Smooth muscle cell (in vitro differentiated cells): ENCODE measurements around the gene INSYN2B. TPM values are rescaled to one million over a fixed set of nuclear protein-coding genes. Genes with fewer than 3 reads are reported as not detected.

ENCODE experiments used
- DNase-seq: peaks from one replicate; lab custom pipeline; 2025; ENCODE audit not compliant: unreplicated experiment; lab: John Stamatoyannopoulos, UW
- H2AFZ ChIP-seq: fragments of 200-600 bp; sonication (generic); 2 replicates; pipeline ENCODE4 v1.6.0; 2016; ENCODE audit warnings: antibody characterized with exemption, low read depth, mild to moderate bottlenecking
- H3F3A ChIP-seq: fragments of 200-600 bp; sonication (generic); 2 replicates; pipeline ENCODE4 v1.6.0; 2017; ENCODE audit warnings: antibody characterized with exemption, low read depth
- H3K27ac ChIP-seq: fragments of 200-600 bp; sonication (generic); 2 replicates; pipeline ENCODE4 v1.5.1; 2016; ENCODE audit warnings: low read depth, mild to moderate bottlenecking
- H3K27me3 ChIP-seq: fragments of 200-600 bp; sonication (generic); 2 replicates; pipeline ENCODE4 v1.6.1; 2016; ENCODE audit warnings: low read depth, mild to moderate bottlenecking
- H3K36me3 ChIP-seq: fragments of 200-600 bp; sonication (generic); 2 replicates; pipeline ENCODE4 v1.5.1; 2016; ENCODE audit warnings: low read depth
- H3K4me1 ChIP-seq: fragments of 200-600 bp; sonication (generic); 2 replicates; pipeline ENCODE4 v1.5.1; 2016; ENCODE audit warnings: low read depth
- H3K4me2 ChIP-seq: fragments of 200-600 bp; sonication (generic); 2 replicates; pipeline ENCODE4 v1.6.0; 2016; ENCODE audit warnings: mild to moderate bottlenecking
- H3K4me3 ChIP-seq: fragments of 200-600 bp; sonication (generic); 2 replicates; pipeline ENCODE4 v1.5.1; 2016; ENCODE audit warnings: mild to moderate bottlenecking
- H3K79me2 ChIP-seq: fragments of 200-600 bp; sonication (generic); 2 replicates; pipeline ENCODE4 v1.6.0; 2016; ENCODE audit warnings: low read depth, mild to moderate bottlenecking
- H3K9ac ChIP-seq: fragments of 200-600 bp; sonication (generic); 2 replicates; pipeline ENCODE4 v1.6.0; 2016; ENCODE audit warnings: low read depth
- H3K9me3 ChIP-seq: fragments of 200-600 bp; sonication (generic); replicated peaks from 2 replicates; pipeline ENCODE4 v1.5.1; 2016; ENCODE audit warnings: low read depth
- H4K20me1 ChIP-seq: fragments of 200-600 bp; sonication (generic); 2 replicates; pipeline ENCODE4 v1.6.0; 2016; ENCODE audit warnings: low read depth
- WGBS: methylation state at CpG from one replicate; pipeline ENCODE4 v1.1.7; 2016; ENCODE audit warnings: low lambda C conversion rate; 5-methylcytosine and 5-hydroxymethylcytosine counted together
- polyA plus RNA-seq: library from polyadenylated mRNA; unstranded; fragments of >200 nt; fragmentation: Nextera tagmentation; extraction: Ambion mirVana; gene quantifications from 2 replicates; pipeline ENCODE4 v1.2.1, GENCODE V29; 2016
- total RNA-seq: library from RNA; depleted of rRNA; stranded (reverse); fragments of >200 nt; gene quantifications from 2 replicates; pipeline ENCODE4 v1.2.3, GENCODE V29; 2014
- TF ChIP-seq, protein P1 (sequence below): fragments of 200-600 bp; sonication (generic); IDR thresholded peaks from 2 replicates; pipeline ENCODE4 v1.5.1; 2017; ENCODE audit warnings: borderline replicate concordance, mild to moderate bottlenecking, antibody characterized with exemption; ENCODE audit not compliant: insufficient read depth, poor library complexity, severe bottlenecking

INSYN2B gene
- total and polyA plus RNA-seq, 2 experiments from 2014 or later, result 2.7 to 13.8 TPM

DNA sequence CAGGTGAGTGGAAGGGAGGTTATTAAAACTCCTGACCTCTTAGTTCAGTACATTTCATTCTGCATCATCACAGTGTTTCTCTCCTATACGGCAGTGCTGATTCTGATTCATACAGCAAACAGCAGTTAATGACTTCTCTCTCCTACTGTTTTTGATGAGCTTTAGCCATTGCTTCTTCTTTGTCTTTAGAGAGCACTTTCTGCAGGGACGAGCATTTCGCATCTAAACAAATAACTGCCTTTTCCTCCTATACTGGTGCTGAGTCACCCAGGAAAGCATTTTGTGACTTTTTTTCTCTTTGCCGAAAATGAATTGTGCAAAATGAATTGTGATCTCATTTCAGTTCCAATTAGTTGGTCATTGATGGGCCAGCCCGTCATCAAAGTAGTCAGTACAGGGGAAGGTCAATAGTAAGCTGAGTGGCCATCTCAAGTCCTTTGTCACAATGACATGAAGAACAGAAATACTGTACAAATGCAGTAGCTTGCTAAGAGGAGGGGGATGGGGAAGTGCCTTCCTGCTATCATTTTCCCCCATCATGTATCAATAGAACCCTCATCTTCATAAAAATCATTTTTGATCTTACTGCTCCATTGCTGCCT lies 98.5 kb downstream of the INSYN2B start:
- Histone ChIP-seq H3K9ac (no peak overlapping the region), H3K27ac (no peak overlapping the region), H3K4me2 (no peak overlapping the region), H3K36me3 (peaks cover 3% of the 10 kb centered on the region), H2AFZ (no peak overlapping the region), H3K4me3 (no peak overlapping the region), H3F3A (no peaks in the 10 kb centered on the region), H3K27me3 (no peaks in the 10 kb centered on the region), H3K79me2 (no peaks in the 10 kb centered on the region), H3K4me1 (peaks cover 3% of the 10 kb centered on the region), H3K9me3 (no peaks in the 10 kb centered on the region), H4K20me1 (no peaks in the 10 kb centered on the region)
- TF ChIP-seq, protein P1, sequence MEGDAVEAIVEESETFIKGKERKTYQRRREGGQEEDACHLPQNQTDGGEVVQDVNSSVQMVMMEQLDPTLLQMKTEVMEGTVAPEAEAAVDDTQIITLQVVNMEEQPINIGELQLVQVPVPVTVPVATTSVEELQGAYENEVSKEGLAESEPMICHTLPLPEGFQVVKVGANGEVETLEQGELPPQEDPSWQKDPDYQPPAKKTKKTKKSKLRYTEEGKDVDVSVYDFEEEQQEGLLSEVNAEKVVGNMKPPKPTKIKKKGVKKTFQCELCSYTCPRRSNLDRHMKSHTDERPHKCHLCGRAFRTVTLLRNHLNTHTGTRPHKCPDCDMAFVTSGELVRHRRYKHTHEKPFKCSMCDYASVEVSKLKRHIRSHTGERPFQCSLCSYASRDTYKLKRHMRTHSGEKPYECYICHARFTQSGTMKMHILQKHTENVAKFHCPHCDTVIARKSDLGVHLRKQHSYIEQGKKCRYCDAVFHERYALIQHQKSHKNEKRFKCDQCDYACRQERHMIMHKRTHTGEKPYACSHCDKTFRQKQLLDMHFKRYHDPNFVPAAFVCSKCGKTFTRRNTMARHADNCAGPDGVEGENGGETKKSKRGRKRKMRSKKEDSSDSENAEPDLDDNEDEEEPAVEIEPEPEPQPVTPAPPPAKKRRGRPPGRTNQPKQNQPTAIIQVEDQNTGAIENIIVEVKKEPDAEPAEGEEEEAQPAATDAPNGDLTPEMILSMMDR, result no peak
- WGBS, result 85% methylated on average over 5 of the region's 5 CpGs
- DNase-seq, result no peak

DNA sequence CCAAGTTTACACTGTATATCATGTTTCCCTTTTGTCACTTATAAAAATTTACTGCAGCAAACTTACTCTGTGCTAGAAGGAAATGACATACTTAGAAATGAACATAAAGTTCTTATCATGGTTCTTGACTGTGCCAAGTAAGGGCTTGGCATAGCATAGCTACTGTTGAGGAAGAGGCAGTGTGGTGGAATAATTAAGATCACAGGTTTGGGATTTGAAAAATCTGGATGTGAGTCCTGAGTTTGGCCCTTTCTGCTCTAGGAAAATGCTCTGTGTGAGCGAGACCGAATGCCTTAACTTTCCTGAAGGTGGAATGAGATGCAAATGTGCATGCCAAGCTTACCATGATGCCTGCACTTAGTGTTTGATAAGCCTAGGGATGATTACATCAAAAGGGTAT lies 99.5 kb downstream of the INSYN2B start:
- TF ChIP-seq, protein P1, result no peak
- H3K4me3 ChIP-seq, result no peak overlapping the region
- WGBS, result 93% methylated on average over 2 of the region's 2 CpGs

DNA sequence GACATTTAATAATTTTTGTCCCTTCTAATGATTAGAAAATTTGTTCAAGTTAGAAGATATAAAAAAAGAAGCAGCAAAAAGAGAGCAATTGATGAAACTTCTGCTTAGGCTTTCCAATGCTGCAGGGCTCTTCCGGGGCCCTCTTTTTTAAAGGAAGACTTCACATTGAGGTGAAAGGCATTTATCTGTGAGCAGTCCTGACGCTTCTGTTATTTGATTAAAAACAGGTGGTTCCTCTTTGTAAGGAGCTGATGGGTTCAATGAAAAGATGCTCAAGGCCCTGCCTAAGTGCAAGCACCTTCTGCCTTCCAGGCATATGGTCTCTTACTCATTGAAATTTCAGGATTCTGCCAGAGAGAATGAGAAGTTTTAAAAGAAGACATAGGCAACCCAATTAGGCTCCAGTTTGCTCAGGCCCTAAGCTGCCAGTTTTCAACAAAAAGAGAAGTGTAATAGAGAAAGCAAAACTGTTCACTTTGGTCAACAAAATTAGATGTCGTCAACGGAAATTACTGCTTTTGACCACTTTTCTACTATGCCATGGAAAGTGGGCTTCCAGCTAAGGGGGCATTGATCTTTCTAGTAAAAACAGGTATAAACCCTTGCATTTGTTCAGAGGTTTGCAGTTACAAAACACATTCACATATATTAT lies 100.2 kb downstream of the INSYN2B start:
- H2AFZ ChIP-seq, result no peak overlapping the region
- H3K4me1 ChIP-seq, result peaks cover 11% of the 10 kb centered on the region
- TF ChIP-seq, protein P1, result no peak
- 93% methylated on average over 4 of the region's 4 CpGs for WGBS
- H3K79me2 ChIP-seq, result no peaks in the 10 kb centered on the region
- no peaks in the 10 kb centered on the region for H3K9me3 ChIP-seq
- H3K4me2 ChIP-seq, result no peak overlapping the region
- H3K27me3 ChIP-seq, result no peaks in the 10 kb centered on the region
- H3K27ac ChIP-seq, result no peak overlapping the region
- H3F3A ChIP-seq, result no peaks in the 10 kb centered on the region
- H4K20me1 ChIP-seq, result no peaks in the 10 kb centered on the region
- DNase-seq, result no peak
- H3K36me3 ChIP-seq, result peaks cover 3% of the 10 kb centered on the region
- no peak overlapping the region for H3K4me3 ChIP-seq
- no peak overlapping the region for H3K9ac ChIP-seq

More for the DNA sequence above, 99.5 kb downstream of the INSYN2B start:
- no peak for DNase-seq
- no peak overlapping the region for H3K27ac ChIP-seq
- peaks cover 7% of the 10 kb centered on the region for H3K4me1 ChIP-seq
- no peaks in the 10 kb centered on the region for H3K9me3 ChIP-seq
- H3K9ac ChIP-seq, result no peak overlapping the region
- no peaks in the 10 kb centered on the region for H4K20me1 ChIP-seq
- H3K27me3 ChIP-seq, result no peaks in the 10 kb centered on the region
- no peaks in the 10 kb centered on the region for H3K79me2 ChIP-seq
- no peaks in the 10 kb centered on the region for H3F3A ChIP-seq
- H2AFZ ChIP-seq, result no peak overlapping the region
- no peak overlapping the region for H3K4me2 ChIP-seq
- peaks cover 3% of the 10 kb centered on the region for H3K36me3 ChIP-seq
